ENCODE results near the gene TDRD9.

Gene TDRD9

GRCh38 chr14:104081261-104081835 lies 153.1 kb downstream of the TDRD9 start:
- peak; percentile 25 for DNase-seq

- DNase-seq: no peak
Measured at GRCh38 chr14:104081951-104082464, 153.8 kb downstream of the TDRD9 start.

GRCh38 chr14:104082807-104083206 lies 154.6 kb downstream of the TDRD9 start:
- DNase-seq: peak; percentile 19

- no peak for DNase-seq
Measured at GRCh38 chr14:104084251-104085002, 156.2 kb downstream of the TDRD9 start.

GRCh38 chr14:104085032-104085888 lies 157.0 kb downstream of the TDRD9 start, which contains the start of gene ASPG:
TSS of gene ASPG (plus strand) at chr14:104085700. CDS start at chr14:104085771, 71 bp downstream.
- DNase-seq: no peak

GRCh38 chr14:104085889-104086201 lies 157.6 kb downstream of the TDRD9 start:
- DNase-seq: no peak

GRCh38 chr14:104086210-104086660 lies 158.0 kb downstream of the TDRD9 start:
- no peak for DNase-seq

- DNase-seq: no peak
Measured at GRCh38 chr14:104086661-104087461, 158.6 kb downstream of the TDRD9 start.

- no peak for DNase-seq
Measured at GRCh38 chr14:104087505-104087904, 159.2 kb downstream of the TDRD9 start.

- no peak for DNase-seq
Measured at GRCh38 chr14:104087981-104088850, 160.0 kb downstream of the TDRD9 start.

GRCh38 chr14:104090071-104090748 lies 162.0 kb downstream of the TDRD9 start:
- DNase-seq: no peak

GRCh38 chr14:104091061-104091926 lies 163.0 kb downstream of the TDRD9 start:
- DNase-seq: no peak

GRCh38 chr14:104091927-104092771 lies 163.9 kb downstream of the TDRD9 start:
- DNase-seq: no peak

GRCh38 chr14:104092931-104093365 lies 164.7 kb downstream of the TDRD9 start:
- DNase-seq: no peak

- no peak for DNase-seq
Measured at GRCh38 chr14:104093366-104094055, 165.3 kb downstream of the TDRD9 start.

- DNase-seq: no peak
Measured at GRCh38 chr14:104094056-104094708, 165.9 kb downstream of the TDRD9 start.

- DNase-seq: peak; percentile 44
Measured at GRCh38 chr14:104094709-104095425, 166.6 kb downstream of the TDRD9 start.
